H1 (cell line): ENCODE data around the gene BCO2. TPM values are rescaled to one million over a fixed set of nuclear protein-coding genes. Genes with fewer than 3 reads are reported as not detected.

ENCODE experiments used
- CTCF ChIA-PET: fragments of 300-600 bp; sonication (Branson Sonifier 250); formaldehyde crosslinking; loops from one replicate; lab custom pipeline; 2021; ENCODE audit not compliant: partially characterized antibody; lab: Charles Lee
- POLR2A ChIA-PET: fragments of 300-600 bp; sonication (Branson Sonifier 250); formaldehyde crosslinking; loops from one replicate; lab custom pipeline; 2021; ENCODE audit warnings: inconsistent platforms; ENCODE audit not compliant: partially characterized antibody; lab: Charles Lee
- DNase-seq, 2 experiments: peaks; one replicate each; pipeline versions ENCODE4 v3.0.0 to v3.0.0-alpha.2; 2010 to 2022; ENCODE audit warnings: low spot score in 2 of 2, low read depth in 1 of 2, mixed read lengths in 1 of 2
- FAIRE-seq: peaks from 2 replicates; lab custom pipeline; 2011; peaks lifted over from hg19 to GRCh38; lab: Jason Lieb, UNC
- H2AFZ ChIP-seq: 2 replicates; pipeline ENCODE4 v1.8.1; 2012; ENCODE audit warnings: low read length, inconsistent platforms
- H2AK5ac ChIP-seq: 2 replicates; pipeline ENCODE4 v1.6.1; 2013; ENCODE audit warnings: low read depth, low read length
- H2BK120ac ChIP-seq: replicated peaks from 2 replicates; pipeline ENCODE3; 2013; ENCODE audit warnings: low read depth, low read length, inconsistent platforms
- H2BK12ac ChIP-seq: 2 replicates; pipeline ENCODE4 v1.6.1; 2013; ENCODE audit warnings: low read depth, low read length
- H2BK15ac ChIP-seq: 2 replicates; pipeline ENCODE4 v1.6.1; 2013; ENCODE audit warnings: low read length
- H2BK20ac ChIP-seq: 2 replicates; pipeline ENCODE4 v1.6.1; 2013; ENCODE audit warnings: low read length
- H2BK5ac ChIP-seq: 2 replicates; pipeline ENCODE4 v1.6.1; 2013; ENCODE audit warnings: low read depth, low read length
- H3K14ac ChIP-seq: 2 replicates; pipeline ENCODE4 v1.6.1; 2013; ENCODE audit warnings: inconsistent platforms; ENCODE audit not compliant: insufficient read length
- H3K18ac ChIP-seq: 2 replicates; pipeline ENCODE4 v1.6.1; 2013; ENCODE audit warnings: low read length; ENCODE audit errors: extremely low read depth
- H3K23ac ChIP-seq: 2 replicates; pipeline ENCODE4 v1.6.1; 2013; ENCODE audit warnings: inconsistent platforms; ENCODE audit not compliant: insufficient read length
- H3K23me2 ChIP-seq: 2 replicates; pipeline ENCODE4 v1.6.1; 2013; ENCODE audit warnings: low read depth, low read length
- H3K27ac ChIP-seq: 2 replicates; pipeline ENCODE4 v1.6.1; 2011; ENCODE audit warnings: low read depth, low read length, inconsistent platforms
- H3K27me3 ChIP-seq, 4 experiments: replicated peaks in 1 of 4; 1 replicate in 1 of 4; 2 replicates in 3 of 4; pipeline versions ENCODE4 v1.6.1 to v1.8.1; 2011 to 2013; ENCODE audit warnings: low read length in 3 of 4, mild to moderate bottlenecking in 3 of 4, inconsistent platforms in 2 of 4, mixed read lengths in 2 of 4, moderate library complexity in 1 of 4; ENCODE audit not compliant: control insufficient read depth in 3 of 4, insufficient read depth in 3 of 4; ENCODE audit errors: extremely low read depth in 1 of 4
- H3K36me3 ChIP-seq, 4 experiments: 2 replicates each; pipeline versions ENCODE4 v1.6.1 to v1.8.1; 2011 to 2013; ENCODE audit warnings: mild to moderate bottlenecking in 4 of 4, low read length in 3 of 4, moderate library complexity in 2 of 4, control low read depth in 1 of 4, inconsistent platforms in 1 of 4; ENCODE audit not compliant: insufficient read depth in 4 of 4, control insufficient read depth in 2 of 4
- H3K4ac ChIP-seq: replicated peaks from 2 replicates; pipeline ENCODE3; 2013; ENCODE audit warnings: low read length, low read depth, mixed read lengths, inconsistent platforms; ENCODE audit not compliant: insufficient read length
- H3K4me1 ChIP-seq, 4 experiments: replicated peaks in 1 of 4; 1 replicate in 1 of 4; 2 replicates in 3 of 4; pipeline versions ENCODE4 v1.6.1 to v1.8.1; 2011 to 2013; ENCODE audit warnings: low read length in 3 of 4, inconsistent platforms in 2 of 4, mixed read lengths in 1 of 4; ENCODE audit not compliant: insufficient read depth in 4 of 4, control insufficient read depth in 3 of 4
- H3K4me2 ChIP-seq, 2 experiments: 2 replicates each; pipeline versions ENCODE4 v1.6.1 to v1.8.1; 2011 to 2013; ENCODE audit warnings: low read depth in 2 of 2, low read length in 2 of 2, control low read depth in 1 of 2, inconsistent platforms in 1 of 2, mild to moderate bottlenecking in 1 of 2; ENCODE audit not compliant: insufficient read depth in 1 of 2
- H3K4me3 ChIP-seq, 4 experiments: fragments of 200-600, 300-600 bp in 1 of 4; sonication (generic), shearing (Covaris generic), sonication (Bioruptor Twin) in 1 of 4; 2 replicates each; pipeline versions ENCODE4 v1.5.1 to v1.8.1; 2011 to 2016; ENCODE audit warnings: low read length in 4 of 4, low read depth in 3 of 4, control low read depth in 2 of 4, inconsistent platforms in 2 of 4, mild to moderate bottlenecking in 2 of 4, mixed read lengths in 1 of 4, moderate library complexity in 1 of 4; ENCODE audit not compliant: insufficient read depth in 2 of 4; ENCODE audit errors: extremely low read depth in 1 of 4
- H3K56ac ChIP-seq: replicated peaks from 2 replicates; pipeline ENCODE3; 2013; ENCODE audit warnings: low read depth, mild to moderate bottlenecking, mixed read lengths, low read length, inconsistent platforms; ENCODE audit not compliant: insufficient read length
- H3K79me1 ChIP-seq: 2 replicates; pipeline ENCODE4 v1.6.1; 2013; ENCODE audit warnings: low read depth, low read length, control low read depth
- H3K79me2 ChIP-seq, 2 experiments: 2 replicates each; pipeline versions ENCODE4 v1.6.1 to v1.8.1; 2012 to 2013; ENCODE audit warnings: low read length in 2 of 2, mild to moderate bottlenecking in 2 of 2, inconsistent platforms in 1 of 2; ENCODE audit not compliant: insufficient read depth in 2 of 2, control insufficient read depth in 1 of 2
- H3K9ac ChIP-seq, 4 experiments: replicated peaks in 1 of 4; 1 replicate in 1 of 4; 2 replicates in 3 of 4; pipeline versions ENCODE4 v1.6.1 to v1.8.1; 2011 to 2013; ENCODE audit warnings: low read depth in 3 of 4, low read length in 3 of 4, control low read depth in 2 of 4, mild to moderate bottlenecking in 2 of 4, moderate library complexity in 2 of 4, inconsistent platforms in 1 of 4; ENCODE audit errors: extremely low read depth in 1 of 4
- H3K9me3 ChIP-seq, 2 experiments: 2 replicates each; pipeline versions ENCODE4 v1.6.1 to v1.8.1; 2012 to 2013; ENCODE audit warnings: mild to moderate bottlenecking in 2 of 2, moderate library complexity in 2 of 2, control low read depth in 1 of 2, inconsistent platforms in 1 of 2, low read depth in 1 of 2, low read length in 1 of 2, mixed read lengths in 1 of 2; ENCODE audit not compliant: insufficient read depth in 2 of 2
- H4K20me1 ChIP-seq, 2 experiments: replicated peaks in 1 of 2; 2 replicates each; pipeline versions ENCODE3 to v1.8.1; 2011 to 2013; ENCODE audit warnings: inconsistent platforms in 2 of 2, low read length in 2 of 2, mild to moderate bottlenecking in 1 of 2; ENCODE audit not compliant: insufficient read depth in 2 of 2, control insufficient read depth in 1 of 2
- H4K5ac ChIP-seq: 2 replicates; pipeline ENCODE4 v1.6.1; 2013; ENCODE audit warnings: low read length, low read depth, mixed read lengths, inconsistent platforms; ENCODE audit not compliant: insufficient read length
- H4K8ac ChIP-seq: 2 replicates; pipeline ENCODE4 v1.8.0; 2013; ENCODE audit warnings: mild to moderate bottlenecking, moderate library complexity, low read length, inconsistent platforms; ENCODE audit not compliant: insufficient read depth; ENCODE audit errors: extremely low read depth
- H4K91ac ChIP-seq: replicated peaks from 2 replicates; pipeline ENCODE3; 2013; ENCODE audit warnings: low read length, mixed read lengths, inconsistent platforms; ENCODE audit not compliant: insufficient read length
- JUND ChIP-seq: IDR thresholded peaks from 2 replicates; pipeline ENCODE4 v1.6.1; 2011; ENCODE audit warnings: mild to moderate bottlenecking, improper control_type of control experiment, low read length
- WGBS, 2 experiments: shearing (Covaris generic) in 1 of 2; methylation state at CpG; one replicate each; pipeline versions ENCODE4 v1.1.6 to v1.1.7; 2013 to 2015; ENCODE audit warnings: low lambda C conversion rate in 2 of 2, mixed read lengths in 2 of 2, inconsistent platforms in 1 of 2, low coverage in 1 of 2, missing lambda C conversion rate in 1 of 2; ENCODE audit not compliant: insufficient replicate concordance in 2 of 2, insufficient coverage in 1 of 2, insufficient read length in 1 of 2; ENCODE audit errors: extremely low coverage in 1 of 2, missing lambda C conversion rate in 1 of 2; 5-methylcytosine and 5-hydroxymethylcytosine counted together
- polyA plus RNA-seq, 7 experiments: library from polyadenylated mRNA; depleted of rRNA in 3 of 7; stranded (reverse) in 5 of 7; unstranded in 2 of 7; fragments of >200 nt in 5 of 7; fragments of 200-250 nt in 2 of 7; gene quantifications; 1 replicate in 5 of 7; 2 replicates in 1 of 7; 4 replicates in 1 of 7; pipeline versions ENCODE4 v1.2.1 to v1.2.3, GENCODE V29; 2011 to 2013; ENCODE audit warnings: missing spikeins in 2 of 7, mixed read lengths in 2 of 7
- total RNA-seq: library from RNA; stranded (reverse); fragmentation: NEBNext Ultra II Directional; extraction: Animal tissue kit (Norgen Biotek cat#: 25700); gene quantifications from 2 replicates; pipeline ENCODE4 v1.2.1, GENCODE V29; 2021

BCO2 gene
- total and polyA plus RNA-seq, 2 of the 8 experiments (the other 6 are each of a cell fraction or from before 2014, with no cell fraction given): 0.42 to 0.82 TPM

DNA sequence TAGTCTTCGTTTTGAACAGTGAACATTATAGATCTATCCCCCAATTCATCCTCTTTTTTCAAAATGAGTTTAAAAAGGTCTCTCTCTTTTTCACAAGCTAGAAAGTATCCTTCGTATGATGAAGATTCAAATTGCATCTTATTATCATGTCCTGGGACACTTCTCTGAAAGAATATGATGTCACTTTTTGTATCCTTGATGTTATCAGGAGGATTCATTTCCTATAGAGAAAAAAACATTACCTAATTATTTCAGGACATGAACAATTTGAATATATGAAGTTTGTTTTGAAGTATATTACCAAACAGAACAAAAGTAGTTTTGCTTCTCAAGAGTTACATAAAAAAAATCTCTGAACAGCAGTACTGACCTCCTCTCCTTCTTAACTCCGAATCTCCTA, 31.7 kb upstream of the BCO2 start:
- FAIRE-seq: no peak
- Histone ChIP-seq H3K9me3 (no peaks in the 10 kb centered on the region), H3K36me3 (no peaks in the 10 kb centered on the region), H3K56ac (no peak overlapping the region), H3K23me2 (no peaks in the 10 kb centered on the region), H2AFZ (no peak overlapping the region), H3K4me2 (no peak overlapping the region)
- POLR2A ChIA-PET: no interaction called here
- no peak for TF ChIP-seq JUND
- TF ChIP-seq, all 59 proteins: peak for 0
- Histone ChIP-seq H2BK15ac (no peak overlapping the region), H3K27me3 (no peaks in the 10 kb centered on the region), H3K79me2 (no peaks in the 10 kb centered on the region), H3K9ac (no peak overlapping the region), H3K18ac (no peak overlapping the region), H4K5ac (no peak overlapping the region), H4K8ac (no peak overlapping the region), H2AK5ac (no peak overlapping the region), H3K23ac (no peak overlapping the region), H3K14ac (no peak overlapping the region), H3K4me3 (no peak overlapping the region), H4K91ac (no peak overlapping the region), H2BK120ac (no peak overlapping the region), H4K20me1 (no peaks in the 10 kb centered on the region), H2BK12ac (no peak overlapping the region), H3K79me1 (no peaks in the 10 kb centered on the region), H2BK20ac (no peak overlapping the region), H3K27ac (no peak overlapping the region), H2BK5ac (no peak overlapping the region), H3K4me1 (no peaks in the 10 kb centered on the region), H3K4ac (no peak overlapping the region)
- CTCF ChIA-PET: interaction anchor here (0.9 kb wide), 1 partner anchor 76 kb away, joined by 3 read pairs; no protein-coding TSS in a partner anchor
- no peak for DNase-seq
- WGBS, 2 experiments: 87% methylated on average over 3 of the region's 3 CpGs; no CpG with 5 or more reads in 1 of the 2 experiments
